Caco-2 (cell line): ENCODE results near the gene ADGRF1. TPM values are rescaled to one million over a fixed set of nuclear protein-coding genes. Genes with fewer than 3 reads are reported as not detected.

Experiments
- BruUV-seq: library from RNA; stranded (reverse); fragments of 400-500 nt; replicated peaks from 2 replicates; lab custom pipeline; 2021; lab: Mats Ljungman, UMichigan
- CTCF ChIA-PET: fragments of 300-600 bp; sonication (Branson Sonifier 250); formaldehyde crosslinking; loops from one replicate; lab custom pipeline; 2022; ENCODE audit warnings: antibody characterized with exemption; lab: Charles Lee
- POLR2A ChIA-PET: fragments of 300-600 bp; sonication (Branson Sonifier 250); formaldehyde crosslinking; loops from one replicate; lab custom pipeline; 2022; ENCODE audit warnings: antibody characterized with exemption; lab: Charles Lee
- DNase-seq, 2 experiments: peaks; one replicate each; pipeline versions ENCODE4 v3.0.0 to v3.0.0-alpha.2; 2020 to 2022
- H3K27me3 ChIP-seq: replicated peaks from 2 replicates; pipeline ENCODE4 v1.6.0; 2011; ENCODE audit warnings: low read length; ENCODE audit not compliant: control insufficient read depth, insufficient read depth
- H3K36me3 ChIP-seq: 2 replicates; pipeline ENCODE4 v1.5.1; 2011; ENCODE audit warnings: low read length; ENCODE audit not compliant: control insufficient read depth, insufficient read depth
- H3K4me1 ChIP-seq: fragments of 250-450 bp; sonication (Bioruptor Pico); 2 replicates; pipeline ENCODE4 v1.5.1; 2020; ENCODE audit warnings: mild to moderate bottlenecking
- H3K4me3 ChIP-seq: 2 replicates; pipeline ENCODE4 v1.5.1; 2011; ENCODE audit warnings: low read depth, mild to moderate bottlenecking, control low read depth, low read length
- H3K9me3 ChIP-seq: fragments of 250-450 bp; sonication (Bioruptor Pico); 2 replicates; pipeline ENCODE4 v1.5.1; 2020; ENCODE audit warnings: mild to moderate bottlenecking, moderate library complexity
- H3K27ac Mint-ChIP-seq: one replicate; pipeline ENCODE4 v1.8.0; 2022; ENCODE audit warnings: mixed read lengths; ENCODE audit not compliant: unreplicated experiment
- H3K27me3 Mint-ChIP-seq: one replicate; pipeline ENCODE4 v1.8.0; 2022; ENCODE audit warnings: mixed read lengths; ENCODE audit not compliant: insufficient read depth, unreplicated experiment
- H3K36me3 Mint-ChIP-seq: one replicate; pipeline ENCODE4 v1.8.0; 2022; ENCODE audit warnings: mild to moderate bottlenecking, mixed read lengths; ENCODE audit not compliant: insufficient read depth, unreplicated experiment
- H3K4me1 Mint-ChIP-seq: one replicate; pipeline ENCODE4 v1.8.0; 2022; ENCODE audit warnings: low read depth, mixed read lengths; ENCODE audit not compliant: unreplicated experiment
- H3K4me3 Mint-ChIP-seq: one replicate; pipeline ENCODE4 v1.8.0; 2022; ENCODE audit warnings: mild to moderate bottlenecking, moderate library complexity, mixed read lengths; ENCODE audit not compliant: unreplicated experiment
- H3K9me3 Mint-ChIP-seq: one replicate; pipeline ENCODE4 v1.8.0; 2022; ENCODE audit warnings: mixed read lengths; ENCODE audit not compliant: unreplicated experiment
- CTCF ChIP-seq, 2 experiments: fragments of 200-600 bp in 1 of 2; IDR thresholded peaks; 1 replicate in 1 of 2; 2 replicates in 1 of 2; pipeline versions ENCODE4 v1.5.1 to v1.8.0; 2011 to 2022; ENCODE audit warnings: antibody characterized with exemption in 1 of 2, control low read depth in 1 of 2, inconsistent platforms in 1 of 2, low read depth in 1 of 2, low read length in 1 of 2, mild to moderate bottlenecking in 1 of 2, moderate library complexity in 1 of 2; ENCODE audit not compliant: insufficient read depth in 1 of 2, severe bottlenecking in 1 of 2, unreplicated experiment in 1 of 2
- intact Hi-C: fragments of 100-400 bp; cut with micrococcal nuclease; formaldehyde crosslinking; loops from one replicate; pipeline ENCODE4 v1.10.0; 2022; ENCODE audit not compliant: unreplicated experiment
- total RNA-seq: library from RNA; stranded (reverse); gene quantifications from 2 replicates; pipeline ENCODE4 v1.2.3, GENCODE V29; 2022

ADGRF1 gene
- total RNA-seq, 1 experiment from 2014 or later = 0.52 TPM

GRCh38 chr6:47034926-47035325, 7.2 kb downstream of the ADGRF1 start:
- no peak for TF ChIP-seq CTCF (IDR thresholded peaks at IDR 0.05; ENCODE audit: insufficient read depth in 1 of 2, low read depth in 1 of 2, low read length in 1 of 2, severe bottlenecking in 1 of 2, unreplicated experiment in 1 of 2)
- Mint-ChIP-seq H3K4me1 (no peaks in the 10 kb centered on the region), H3K36me3 (no peaks in the 10 kb centered on the region), H3K4me3 (no peak overlapping the region), H3K27ac (no peak overlapping the region), H3K27me3 (peaks cover 6% of the 10 kb centered on the region), H3K9me3 (no peaks in the 10 kb centered on the region)
- no TSS peak for BruUV-seq
- Histone ChIP-seq H3K27me3 (no peaks in the 10 kb centered on the region), H3K4me3 (no peak overlapping the region), H3K9me3 (no peaks in the 10 kb centered on the region), H3K36me3 (no peaks in the 10 kb centered on the region), H3K4me1 (no peaks in the 10 kb centered on the region)
- POLR2A ChIA-PET = interaction anchor here (0.6 kb wide), 1 partner anchor 19 kb away, joined by 9 read pairs; no protein-coding TSS in a partner anchor
- intact Hi-C loops = no loop called here
- DNase-seq = no peak
- CTCF ChIA-PET = no interaction called here

- ChIA-PET CTCF (no interaction called here), POLR2A (no interaction called here)
- H3K27me3 Mint-ChIP-seq = peaks cover 6% of the 10 kb centered on the region
- Histone ChIP-seq H3K4me1 (no peaks in the 10 kb centered on the region), H3K36me3 (no peaks in the 10 kb centered on the region), H3K27me3 (no peaks in the 10 kb centered on the region), H3K9me3 (no peaks in the 10 kb centered on the region), H3K4me3 (no peak overlapping the region)
- H3K4me1 Mint-ChIP-seq = no peaks in the 10 kb centered on the region
- no peaks in the 10 kb centered on the region for H3K9me3 Mint-ChIP-seq
- no peak for TF ChIP-seq CTCF (IDR thresholded peaks at IDR 0.05; ENCODE audit: insufficient read depth in 1 of 2, low read depth in 1 of 2, low read length in 1 of 2, severe bottlenecking in 1 of 2, unreplicated experiment in 1 of 2)
- H3K36me3 Mint-ChIP-seq = no peaks in the 10 kb centered on the region
- no peak overlapping the region for H3K4me3 Mint-ChIP-seq
- intact Hi-C loops = no loop called here
- H3K27ac Mint-ChIP-seq = no peak overlapping the region
- no TSS peak for BruUV-seq
- DNase-seq = no peak
These were observed 7.7 kb downstream of the ADGRF1 start for GRCh38 chr6:47034421-47034820.

- no peak for DNase-seq
- Mint-ChIP-seq H3K9me3 (no peaks in the 10 kb centered on the region), H3K4me1 (no peaks in the 10 kb centered on the region), H3K27ac (no peak overlapping the region), H3K27me3 (peaks cover 6% of the 10 kb centered on the region), H3K36me3 (no peaks in the 10 kb centered on the region), H3K4me3 (no peak overlapping the region)
- ChIA-PET POLR2A (no interaction called here), CTCF (interaction anchor here (0.6 kb wide), 1 partner anchor 265 kb away, joined by 7 read pairs; no protein-coding TSS in a partner anchor)
- Histone ChIP-seq H3K36me3 (no peaks in the 10 kb centered on the region), H3K4me1 (no peaks in the 10 kb centered on the region), H3K4me3 (no peak overlapping the region), H3K27me3 (no peaks in the 10 kb centered on the region), H3K9me3 (no peaks in the 10 kb centered on the region)
- no peak for TF ChIP-seq CTCF (IDR thresholded peaks at IDR 0.05; ENCODE audit: insufficient read depth in 1 of 2, low read depth in 1 of 2, low read length in 1 of 2, severe bottlenecking in 1 of 2, unreplicated experiment in 1 of 2)
- intact Hi-C loops = no loop called here
- no TSS peak for BruUV-seq
These were observed 9.0 kb downstream of the ADGRF1 start for GRCh38 chr6:47032974-47033765.
